LHCN-M2 (cell line): ENCODE data around the gene MMP7. TPM values are rescaled to one million over a fixed set of nuclear protein-coding genes. Genes with fewer than 3 reads are reported as not detected.

ENCODE experiments used
- DNase-seq: peaks from one replicate; pipeline ENCODE4 v3.0.0-alpha.2; 2012; ENCODE audit warnings: low read depth
- polyA plus RNA-seq: library from polyadenylated mRNA; unstranded; fragments of >200 nt; gene quantifications from one replicate; pipeline ENCODE4 v1.2.1, GENCODE V29; 2012; ENCODE audit warnings: missing spikeins
- total RNA-seq: library from RNA; depleted of rRNA; stranded (reverse); fragments of >200 nt; gene quantifications from 2 replicates; pipeline ENCODE4 v1.2.3, GENCODE V29; 2014; rRNA removed

MMP7 gene
- total RNA-seq, result 1.3 and 1.4 TPM in 2 replicates
- 0.17 TPM for polyA plus RNA-seq

- peak; percentile 62 for DNase-seq
Measured at GRCh38 chr11:102530558-102530957, at the start of gene MMP7. Gene MMP7, minus strand, starts transcription at chr11:102530747. Its CDS starts 47 bp downstream, at chr11:102530700.

- DNase-seq, result no peak
Measured at GRCh38 chr11:102577723-102578122, 47.2 kb upstream of the MMP7 start.

GRCh38 chr11:102577182-102577581 is 46.6 kb upstream of the MMP7 start:
- DNase-seq, result peak; percentile 68

- no peak for DNase-seq
Measured at GRCh38 chr11:102576350-102576749, 45.8 kb upstream of the MMP7 start.

- DNase-seq, result no peak
Measured at GRCh38 chr11:102575012-102575411, 44.5 kb upstream of the MMP7 start.

- peak; percentile 68 for DNase-seq
Measured at GRCh38 chr11:102573851-102574250, 43.3 kb upstream of the MMP7 start.

GRCh38 chr11:102572554-102573220 is 42.1 kb upstream of the MMP7 start:
- no peak for DNase-seq

- no peak for DNase-seq
Measured at GRCh38 chr11:102568851-102569250, 38.3 kb upstream of the MMP7 start.

GRCh38 chr11:102566112-102566511 is 35.6 kb upstream of the MMP7 start:
- DNase-seq, result no peak

GRCh38 chr11:102564110-102564509 is 33.6 kb upstream of the MMP7 start:
- peak; percentile 82 for DNase-seq

GRCh38 chr11:102561636-102562035 is 31.1 kb upstream of the MMP7 start:
- no peak for DNase-seq

- DNase-seq, result peak; percentile 92
Measured at GRCh38 chr11:102560555-102561011, 30.0 kb upstream of the MMP7 start.

GRCh38 chr11:102559839-102560238 is 29.3 kb upstream of the MMP7 start:
- no peak for DNase-seq

GRCh38 chr11:102555091-102555490 is 24.5 kb upstream of the MMP7 start:
- no peak for DNase-seq

GRCh38 chr11:102553835-102554282 is 23.3 kb upstream of the MMP7 start:
- DNase-seq, result no peak

- DNase-seq, result no peak
Measured at GRCh38 chr11:102552447-102553194, 22.1 kb upstream of the MMP7 start.

- no peak for DNase-seq
Measured at GRCh38 chr11:102552020-102552419, 21.5 kb upstream of the MMP7 start.

- no peak for DNase-seq
Measured at GRCh38 chr11:102551169-102551781, 20.7 kb upstream of the MMP7 start.

GRCh38 chr11:102546923-102547471 is 16.4 kb upstream of the MMP7 start:
- DNase-seq, result peak; percentile 29

- DNase-seq, result no peak
Measured at GRCh38 chr11:102546427-102546826, 15.9 kb upstream of the MMP7 start.

- no peak for DNase-seq
Measured at GRCh38 chr11:102545701-102546100, 15.2 kb upstream of the MMP7 start.

GRCh38 chr11:102544594-102544993 is 14.0 kb upstream of the MMP7 start:
- no peak for DNase-seq
